Fibroblast of skin of back (primary cell): ENCODE results near the gene OAS3.
A peak's percentile ranks its signal among the peaks of the same experiment; 100 is the strongest.

ENCODE experiments used
- DNase-seq: peaks from one replicate; pipeline ENCODE4 v3.0.0-alpha.2; 2013

Gene OAS3

DNA sequence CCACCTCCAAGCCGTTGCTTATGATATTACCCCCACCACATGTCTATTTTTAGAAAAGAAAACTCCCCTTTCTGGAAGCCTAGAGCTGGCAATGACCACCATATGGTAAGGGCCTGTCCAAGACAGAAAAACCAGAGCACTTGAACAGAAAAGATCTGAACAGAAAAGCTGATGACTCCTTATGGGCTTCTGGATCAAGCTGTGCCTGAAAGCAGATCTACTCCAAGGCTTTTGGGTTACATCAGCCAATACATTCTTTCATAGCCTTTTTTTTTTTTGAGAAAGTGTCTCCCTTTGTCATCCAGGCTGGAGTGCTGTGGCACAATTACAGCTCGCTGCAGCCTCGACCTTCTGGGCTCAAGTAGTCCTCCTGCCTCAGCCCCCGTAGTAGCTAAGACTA, 23.3 kb downstream of the OAS3 start:
- DNase-seq = no peak

DNA sequence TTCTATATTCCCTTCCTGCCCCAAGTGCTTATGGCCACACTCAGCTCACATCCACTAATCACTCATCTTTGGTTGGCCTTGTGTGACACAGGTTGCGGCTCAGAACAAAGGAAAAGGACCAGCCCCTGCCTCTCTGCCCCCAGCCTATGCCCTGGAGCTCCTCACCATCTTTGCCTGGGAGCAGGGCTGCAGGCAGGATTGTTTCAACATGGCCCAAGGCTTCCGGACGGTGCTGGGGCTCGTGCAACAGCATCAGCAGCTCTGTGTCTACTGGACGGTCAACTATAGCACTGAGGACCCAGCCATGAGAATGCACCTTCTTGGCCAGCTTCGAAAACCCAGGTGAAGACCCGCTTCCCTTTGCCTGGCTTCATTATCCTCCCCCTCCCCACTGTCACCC, 24.3 kb downstream of the OAS3 start:
- no peak for DNase-seq

DNA sequence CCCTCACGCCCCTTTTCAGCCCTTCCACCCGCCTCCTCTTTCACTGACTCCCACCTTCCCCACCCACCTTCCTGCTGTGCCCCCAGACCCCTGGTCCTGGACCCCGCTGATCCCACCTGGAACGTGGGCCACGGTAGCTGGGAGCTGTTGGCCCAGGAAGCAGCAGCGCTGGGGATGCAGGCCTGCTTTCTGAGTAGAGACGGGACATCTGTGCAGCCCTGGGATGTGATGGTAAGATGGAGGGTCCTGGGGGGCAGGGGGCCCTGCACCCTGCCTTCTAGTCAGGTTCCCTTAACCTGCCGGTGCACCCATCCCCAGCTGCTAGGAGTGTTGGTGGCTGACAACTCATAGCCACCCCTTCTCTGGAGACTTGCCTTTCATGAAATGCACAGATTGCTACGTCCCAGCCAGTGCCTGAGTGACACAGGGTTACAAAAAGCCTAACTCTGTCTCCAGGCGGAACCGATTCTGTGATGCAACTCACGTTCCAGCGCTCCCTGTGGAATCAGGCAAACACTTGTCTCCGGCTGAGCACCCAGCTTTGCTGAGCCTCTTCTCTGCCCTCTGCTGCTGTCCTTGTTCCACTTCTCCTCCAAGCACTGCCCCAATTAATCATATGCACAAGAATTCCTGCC, 25.1 kb downstream of the OAS3 start:
- no peak for DNase-seq

DNA sequence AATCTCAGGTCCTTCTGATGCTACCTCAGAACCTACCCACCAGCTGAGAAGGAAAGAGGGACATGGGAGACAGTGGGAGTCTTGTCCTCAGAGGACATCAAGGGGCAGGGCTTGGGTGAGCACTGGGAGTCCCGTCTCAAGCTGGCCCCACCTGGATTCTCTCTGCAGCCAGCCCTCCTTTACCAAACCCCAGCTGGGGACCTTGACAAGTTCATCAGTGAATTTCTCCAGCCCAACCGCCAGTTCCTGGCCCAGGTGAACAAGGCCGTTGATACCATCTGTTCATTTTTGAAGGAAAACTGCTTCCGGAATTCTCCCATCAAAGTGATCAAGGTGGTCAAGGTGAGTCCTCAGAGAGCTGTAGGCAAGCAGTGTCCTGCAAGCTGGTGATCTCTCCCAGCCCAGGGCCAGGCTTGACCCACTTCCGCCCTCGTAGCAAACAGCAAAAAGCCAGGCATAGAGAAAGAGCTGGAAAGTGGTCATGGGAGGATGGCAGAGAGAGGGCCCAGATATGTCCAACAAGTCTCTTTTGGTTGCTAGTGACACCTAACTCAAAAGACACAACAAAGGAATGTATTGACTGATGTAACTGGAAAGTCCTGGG, 25.9 kb downstream of the OAS3 start:
- DNase-seq = no peak

DNA sequence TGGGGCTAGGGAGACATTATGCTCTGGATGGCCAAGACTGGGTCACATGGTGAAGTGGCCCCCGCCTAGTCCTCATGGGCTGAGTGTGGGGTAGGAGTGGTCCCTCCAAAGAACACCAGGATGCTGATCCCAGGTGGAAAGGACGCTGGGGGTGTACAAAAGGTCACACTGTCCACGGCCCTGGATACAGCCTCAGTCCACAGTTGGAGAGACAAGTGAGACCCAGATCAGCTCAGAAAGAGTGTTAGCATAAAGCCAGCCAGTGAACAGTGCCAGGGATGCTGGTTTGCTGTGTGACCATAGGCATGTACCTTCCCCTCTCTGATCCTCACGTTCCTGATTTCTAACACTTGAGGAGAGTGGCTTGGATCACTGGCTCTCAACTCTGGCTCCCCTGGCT, 26.6 kb downstream of the OAS3 start:
- DNase-seq = no peak

DNA sequence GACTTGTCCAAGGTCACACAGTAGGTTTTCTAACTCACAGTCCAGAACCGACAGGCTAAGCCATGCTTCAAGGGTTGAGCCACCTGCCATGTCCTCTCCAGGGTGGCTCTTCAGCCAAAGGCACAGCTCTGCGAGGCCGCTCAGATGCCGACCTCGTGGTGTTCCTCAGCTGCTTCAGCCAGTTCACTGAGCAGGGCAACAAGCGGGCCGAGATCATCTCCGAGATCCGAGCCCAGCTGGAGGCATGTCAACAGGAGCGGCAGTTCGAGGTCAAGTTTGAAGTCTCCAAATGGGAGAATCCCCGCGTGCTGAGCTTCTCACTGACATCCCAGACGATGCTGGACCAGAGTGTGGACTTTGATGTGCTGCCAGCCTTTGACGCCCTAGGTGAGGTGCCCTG, 27.4 kb downstream of the OAS3 start:
- DNase-seq = no peak

DNA sequence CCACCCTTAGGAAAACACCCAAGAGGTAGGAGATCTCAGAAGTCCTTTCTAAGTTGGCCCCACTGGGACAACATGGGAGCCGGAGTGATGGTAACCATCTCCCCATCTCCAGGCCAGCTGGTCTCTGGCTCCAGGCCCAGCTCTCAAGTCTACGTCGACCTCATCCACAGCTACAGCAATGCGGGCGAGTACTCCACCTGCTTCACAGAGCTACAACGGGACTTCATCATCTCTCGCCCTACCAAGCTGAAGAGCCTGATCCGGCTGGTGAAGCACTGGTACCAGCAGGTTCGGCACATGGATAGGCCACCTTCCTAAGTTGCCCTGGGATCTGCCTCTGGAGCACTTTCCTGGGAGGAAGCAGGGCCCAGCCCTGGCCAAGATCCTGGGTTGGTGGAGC, 29.0 kb downstream of the OAS3 start:
- DNase-seq = no peak

DNA sequence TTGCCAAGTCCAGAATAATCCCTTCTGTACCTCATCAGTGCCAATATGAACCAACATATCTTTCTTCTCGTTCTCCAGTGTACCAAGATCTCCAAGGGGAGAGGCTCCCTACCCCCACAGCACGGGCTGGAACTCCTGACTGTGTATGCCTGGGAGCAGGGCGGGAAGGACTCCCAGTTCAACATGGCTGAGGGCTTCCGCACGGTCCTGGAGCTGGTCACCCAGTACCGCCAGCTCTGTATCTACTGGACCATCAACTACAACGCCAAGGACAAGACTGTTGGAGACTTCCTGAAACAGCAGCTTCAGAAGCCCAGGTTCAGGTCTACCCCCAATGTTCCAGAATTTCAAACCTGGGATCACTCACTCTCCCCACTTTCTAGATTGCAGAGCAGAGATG, 29.6 kb downstream of the OAS3 start:
- DNase-seq = no peak

DNA sequence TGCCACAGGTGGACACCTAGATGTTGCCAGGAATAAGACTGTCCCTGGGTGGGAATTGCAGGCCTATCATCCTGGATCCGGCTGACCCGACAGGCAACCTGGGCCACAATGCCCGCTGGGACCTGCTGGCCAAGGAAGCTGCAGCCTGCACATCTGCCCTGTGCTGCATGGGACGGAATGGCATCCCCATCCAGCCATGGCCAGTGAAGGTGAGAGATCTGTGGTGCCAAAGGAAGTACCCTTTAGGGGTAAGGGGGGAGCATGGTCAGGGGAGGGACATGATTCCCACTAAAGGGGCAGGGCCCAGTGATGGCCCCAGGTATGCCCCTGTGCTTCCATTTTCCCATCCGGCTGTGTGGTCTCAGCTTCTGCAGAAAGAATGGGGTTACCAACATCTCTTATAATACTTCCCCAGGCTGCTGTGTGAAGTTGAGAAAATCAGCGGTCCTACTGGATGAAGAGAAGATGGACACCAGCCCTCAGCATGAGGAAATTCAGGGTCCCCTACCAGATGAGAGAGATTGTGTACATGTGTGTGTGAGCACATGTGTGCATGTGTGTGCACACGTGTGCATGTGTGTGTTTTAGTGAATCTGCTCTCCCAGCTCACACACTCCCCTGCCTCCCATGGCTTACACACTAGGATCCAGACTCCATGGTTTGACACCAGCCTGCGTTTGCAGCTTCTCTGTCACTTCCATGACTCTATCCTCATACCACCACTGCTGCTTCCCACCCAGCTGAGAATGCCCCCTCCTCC, 31.5 kb downstream of the OAS3 start:
- no peak for DNase-seq

DNA sequence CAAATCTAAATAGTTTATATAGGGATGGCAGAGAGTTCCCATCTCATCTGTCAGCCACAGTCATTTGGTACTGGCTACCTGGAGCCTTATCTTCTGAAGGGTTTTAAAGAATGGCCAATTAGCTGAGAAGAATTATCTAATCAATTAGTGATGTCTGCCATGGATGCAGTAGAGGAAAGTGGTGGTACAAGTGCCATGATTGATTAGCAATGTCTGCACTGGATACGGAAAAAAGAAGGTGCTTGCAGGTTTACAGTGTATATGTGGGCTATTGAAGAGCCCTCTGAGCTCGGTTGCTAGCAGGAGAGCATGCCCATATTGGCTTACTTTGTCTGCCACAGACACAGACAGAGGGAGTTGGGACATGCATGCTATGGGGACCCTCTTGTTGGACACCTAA, 32.1 kb downstream of the OAS3 start:
- DNase-seq = no peak

DNA sequence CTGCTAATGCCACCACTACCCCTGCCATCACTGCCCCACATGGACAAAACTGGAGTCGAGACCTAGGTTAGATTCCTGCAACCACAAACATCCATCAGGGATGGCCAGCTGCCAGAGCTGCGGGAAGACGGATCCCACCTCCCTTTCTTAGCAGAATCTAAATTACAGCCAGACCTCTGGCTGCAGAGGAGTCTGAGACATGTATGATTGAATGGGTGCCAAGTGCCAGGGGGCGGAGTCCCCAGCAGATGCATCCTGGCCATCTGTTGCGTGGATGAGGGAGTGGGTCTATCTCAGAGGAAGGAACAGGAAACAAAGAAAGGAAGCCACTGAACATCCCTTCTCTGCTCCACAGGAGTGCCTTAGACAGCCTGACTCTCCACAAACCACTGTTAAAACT, 33.0 kb downstream of the OAS3 start:
- no peak for DNase-seq

DNA sequence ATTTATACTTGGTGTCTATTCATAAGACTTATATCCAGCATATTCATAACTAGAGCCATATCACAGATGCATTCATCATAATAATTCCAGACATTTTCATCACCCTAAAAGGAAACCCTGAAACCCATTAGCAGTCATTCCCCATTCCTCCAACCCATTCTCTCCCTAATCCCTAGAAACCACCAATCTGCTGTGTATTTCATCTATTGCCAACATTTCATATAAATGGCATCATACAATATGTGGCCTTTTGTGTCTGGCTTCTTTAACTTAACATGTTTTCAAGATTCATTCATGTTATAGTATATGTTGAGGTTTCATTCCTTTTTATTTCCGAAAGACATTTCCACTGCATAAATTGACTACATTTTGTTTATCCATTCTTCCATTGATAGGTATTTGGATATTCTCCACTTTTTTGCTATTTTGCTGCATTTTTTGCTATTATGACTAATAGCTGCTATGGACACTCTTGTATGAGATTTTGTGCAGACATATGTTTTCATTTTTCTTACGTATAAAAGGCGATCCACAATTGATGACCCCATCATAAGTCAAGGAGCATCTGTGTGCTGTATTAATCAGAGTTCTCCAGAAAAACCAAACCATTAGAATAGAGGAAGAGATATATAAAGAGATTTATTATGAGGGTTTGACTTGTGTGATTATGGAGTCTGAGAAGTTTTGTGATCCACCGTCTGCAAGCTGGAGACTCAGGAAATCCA, 34.9 kb downstream of the OAS3 start:
- DNase-seq = no peak

DNA sequence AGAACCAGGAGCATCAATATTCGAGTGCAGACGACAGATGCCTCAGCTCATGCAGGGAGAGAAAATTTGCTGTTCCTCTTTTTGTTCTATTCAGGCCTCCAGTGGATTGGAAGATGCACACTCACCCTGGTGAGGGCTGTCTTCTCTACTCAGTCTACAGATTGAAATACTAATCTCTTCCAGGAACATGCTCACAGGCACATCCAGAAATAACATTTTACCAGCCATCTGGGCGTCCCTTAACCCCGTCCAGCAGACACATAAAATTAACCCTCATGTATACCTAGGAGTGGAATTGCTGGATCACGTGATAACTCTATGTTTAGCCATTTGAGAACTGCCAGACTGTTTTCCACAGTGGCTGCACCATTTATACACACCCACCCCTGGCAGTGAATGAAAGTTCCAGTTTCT, 35.6 kb downstream of the OAS3 start:
- DNase-seq = no peak

DNA sequence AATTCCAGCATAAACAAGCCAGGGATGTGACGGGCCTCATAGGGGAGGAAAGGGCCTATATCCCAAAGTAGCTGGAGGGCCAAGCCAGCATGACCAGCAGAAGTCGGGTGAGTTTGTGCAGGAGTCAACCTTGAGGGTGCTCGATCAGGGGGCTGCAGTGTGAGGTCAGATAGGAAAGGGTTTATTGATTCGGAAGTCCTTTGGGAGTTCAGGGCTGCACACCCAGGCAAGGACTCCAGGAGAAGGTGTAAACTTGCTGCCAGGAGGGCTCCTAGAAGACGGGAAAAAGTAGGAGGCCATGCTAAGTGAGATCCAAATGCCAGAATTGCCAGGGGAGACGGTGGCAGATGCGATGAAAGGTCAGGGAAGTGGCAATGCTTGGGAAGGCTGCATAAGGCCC, 36.6 kb downstream of the OAS3 start:
- DNase-seq = no peak

DNA sequence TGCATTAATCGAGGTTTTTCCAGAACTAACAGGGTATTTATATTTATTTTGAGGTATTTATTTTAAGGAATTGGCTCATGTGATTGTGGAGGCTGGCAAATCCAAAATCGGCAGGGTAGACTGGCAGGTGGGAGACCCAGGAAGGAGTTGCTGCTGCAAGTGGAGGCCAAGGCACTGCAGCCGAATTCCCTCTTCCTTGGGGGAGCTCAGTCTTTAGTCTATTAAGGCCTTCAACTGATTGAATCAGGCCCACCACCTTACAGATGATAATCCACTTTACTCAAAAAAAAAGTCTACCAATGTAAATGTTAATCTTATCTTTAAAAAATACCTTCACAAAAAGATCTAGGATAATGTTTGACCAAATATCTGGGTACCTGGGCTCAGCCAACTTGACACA, 38.9 kb downstream of the OAS3 start:
- no peak for DNase-seq

DNA sequence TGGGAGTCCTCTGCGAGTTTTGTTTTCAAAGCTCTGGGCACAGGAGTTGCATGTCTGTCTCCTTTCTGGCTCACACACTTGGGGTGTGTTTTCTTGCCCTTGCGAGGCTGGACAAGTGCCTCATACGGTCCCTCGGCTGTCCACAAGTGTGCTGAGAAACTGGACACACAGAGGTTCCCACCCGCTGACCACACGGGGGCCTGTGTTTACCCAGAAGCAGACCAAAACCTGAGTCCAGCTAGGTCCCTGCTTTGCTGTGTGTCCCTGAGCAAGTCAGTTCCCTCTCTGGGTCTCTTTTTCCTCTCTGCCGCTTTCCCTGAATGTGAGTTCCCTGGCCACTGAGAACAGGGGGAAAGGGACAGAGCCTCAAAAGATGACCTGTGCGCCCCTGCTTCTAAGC, 39.4 kb downstream of the OAS3 start:
- DNase-seq = no peak

DNA sequence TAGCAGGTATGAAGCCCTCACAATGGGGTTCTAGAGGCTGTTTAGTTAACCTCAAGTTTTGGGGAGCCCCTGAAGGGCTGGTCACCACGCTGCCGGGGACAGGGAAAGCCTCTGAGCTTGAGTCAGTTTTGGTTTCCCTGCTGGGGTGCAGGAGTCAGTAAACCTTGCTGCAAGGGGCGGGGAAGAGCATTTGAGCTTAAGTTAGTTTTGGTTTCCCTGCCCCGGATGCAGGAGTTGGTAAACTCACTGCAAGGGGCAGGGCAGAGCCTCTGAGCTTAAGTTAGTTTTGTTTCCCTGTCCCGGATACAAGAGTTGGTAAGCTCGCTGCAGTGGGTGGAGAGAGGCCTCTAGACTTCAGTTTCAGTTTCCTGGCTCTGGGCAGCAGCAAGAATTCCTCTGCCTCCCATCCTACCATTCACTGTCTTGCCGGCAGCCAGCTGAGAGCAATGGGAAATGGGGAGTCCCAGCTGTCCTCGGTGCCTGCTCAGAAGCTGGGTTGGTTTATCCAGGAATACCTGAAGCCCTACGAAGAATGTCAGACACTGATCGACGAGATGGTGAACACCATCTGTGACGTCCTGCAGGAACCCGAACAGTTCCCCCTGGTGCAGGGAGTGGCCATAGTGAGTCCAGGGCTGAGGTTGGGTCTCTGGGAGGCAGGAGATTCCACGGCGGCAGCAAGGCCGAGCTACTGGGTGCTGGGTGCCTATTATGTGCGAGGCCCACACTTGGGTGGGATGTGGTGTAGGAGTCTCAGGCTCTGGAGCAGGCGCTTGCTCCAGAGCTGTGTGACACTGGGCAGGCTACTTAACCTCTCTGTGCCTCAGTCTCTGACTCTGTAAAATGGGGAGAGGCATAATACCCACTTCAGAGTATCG, 40.1 kb downstream of the OAS3 start, which contains the start of gene OAS2:
OAS2 (plus strand) TSS at position 357 of the 878 bp plus-strand sequence; CDS start at position 447, 90 bp downstream.
- DNase-seq = peak; percentile 37

DNA sequence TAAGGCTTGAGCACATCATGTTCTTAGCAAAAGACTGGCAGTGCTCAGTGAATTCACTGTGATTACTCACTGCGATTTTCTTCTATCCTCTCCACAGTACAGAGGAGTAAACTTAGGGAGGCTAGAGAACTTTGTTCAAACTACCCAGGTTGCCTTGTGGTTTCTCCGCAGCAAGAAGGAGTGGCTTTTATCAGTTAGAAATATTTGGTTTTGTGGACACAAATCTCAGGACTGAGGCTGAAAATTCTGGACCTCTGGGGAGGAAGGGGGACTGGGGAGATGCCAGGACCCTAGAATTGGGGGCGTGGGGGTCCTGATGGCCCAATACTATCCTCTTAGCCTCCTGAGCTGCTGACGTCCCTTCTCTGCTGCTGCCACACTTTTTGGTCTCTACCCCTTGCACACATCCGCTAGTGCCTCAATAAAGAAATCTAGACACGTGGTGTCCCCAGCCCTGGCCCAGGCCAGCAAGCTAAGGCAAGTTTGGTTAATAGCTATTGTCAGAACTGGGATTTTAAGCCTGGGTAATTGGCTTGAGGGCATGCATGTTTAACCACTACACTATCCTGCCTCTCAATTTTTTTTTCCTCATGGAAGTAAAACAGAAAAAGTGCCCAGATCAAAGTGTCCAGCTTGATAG, 40.9 kb downstream of the OAS3 start:
- DNase-seq = no peak

DNA sequence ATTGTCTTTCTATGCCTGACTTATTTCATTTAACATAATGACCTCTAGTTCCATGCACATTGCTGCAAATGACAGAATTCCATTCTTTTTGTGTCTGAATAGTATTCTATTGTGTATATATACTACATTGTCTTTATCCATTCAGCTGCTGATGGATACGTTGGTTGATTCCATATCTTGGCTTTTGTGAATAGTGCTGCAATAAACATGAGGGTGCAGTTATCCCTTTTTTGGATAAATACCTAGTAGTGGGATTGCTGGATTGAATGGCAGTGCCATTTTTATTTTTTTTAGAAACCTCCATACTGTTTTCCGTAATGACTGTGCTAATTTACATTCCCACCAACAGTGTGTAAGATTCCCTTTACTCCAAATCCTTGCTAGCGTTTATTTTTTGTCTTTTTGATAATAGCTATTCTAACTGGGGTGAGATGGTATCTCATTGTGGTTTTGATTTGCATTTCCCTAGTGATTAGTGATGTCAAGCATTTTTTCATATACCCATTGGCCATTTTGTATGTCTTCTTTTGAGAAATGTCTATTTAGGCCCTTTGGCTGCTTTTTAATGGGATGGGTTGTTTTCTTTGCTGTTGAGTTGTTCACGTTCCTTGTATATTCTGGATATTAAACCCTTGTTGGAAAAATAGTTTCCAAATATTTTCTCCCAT, 42.4 kb downstream of the OAS3 start:
- no peak for DNase-seq

DNA sequence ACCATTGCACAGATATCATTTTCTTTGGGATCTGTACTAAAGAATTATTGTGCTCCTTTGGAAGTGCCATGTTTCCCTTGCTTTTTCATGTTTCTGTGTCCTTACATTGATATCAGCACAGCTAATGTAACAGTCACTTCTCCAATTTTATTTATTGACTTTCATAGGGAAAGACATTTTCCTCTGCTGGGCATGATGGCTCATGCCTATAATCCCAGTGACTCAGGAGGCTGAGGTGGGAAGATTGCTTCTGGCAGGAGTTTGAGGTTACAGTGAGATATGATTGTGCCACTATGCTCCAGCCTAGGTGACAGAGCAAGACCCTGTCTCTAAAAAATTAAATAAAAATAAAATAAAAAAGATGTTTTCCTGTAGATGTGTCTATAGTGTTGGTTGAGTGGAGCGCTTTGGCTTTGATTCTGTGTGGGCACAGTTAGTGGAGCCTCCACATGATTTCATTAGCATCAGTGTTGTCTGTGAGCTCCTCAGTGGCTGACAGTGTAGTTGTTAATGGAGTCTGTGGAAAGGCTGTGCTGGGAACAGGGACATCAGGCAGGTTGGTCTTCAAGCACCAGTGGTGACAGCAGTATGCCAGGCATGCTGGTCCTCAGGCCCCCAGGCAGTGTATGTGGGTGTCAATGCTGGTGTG, 47.5 kb downstream of the OAS3 start:
- no peak for DNase-seq
